Right lobe of liver (tissue), 4 donors: ENCODE results near the gene ATIC.

ENCODE experiments used
- CTCF ChIP-seq, 4 donors: fragments of 200-600 bp in 3 of 4; fragments of 450-650 bp in 1 of 4; IDR thresholded peaks; one replicate each; pipeline versions ENCODE4 v1.5.1 to v1.8.0; 2016 to 2022; ENCODE audit warnings: antibody characterized with exemption in 4 of 4, mild to moderate bottlenecking in 2 of 4
- POLR2A ChIP-seq: fragments of 450-650 bp; IDR thresholded peaks from one replicate; pipeline ENCODE4 v1.6.1; 2017; ENCODE audit warnings: antibody characterized with exemption, mild to moderate bottlenecking
- donor health status: DM: no; HTN: no; CAD: no.
- donor health status: DM: no; HTN: no; CAD: no.
- donor health status: DM: no; HTN: yes; CAD: no.

GRCh38 chr2:215390550-215390913 lies 78.7 kb downstream of the ATIC start:
- TF ChIP-seq CTCF (IDR thresholded peaks at IDR 0.05) (no peak), POLR2A (no peak)
